Colonic mucosa (tissue), 4 donors: ENCODE measurements around the gene TGFBR2. TPM values are rescaled to one million over a fixed set of nuclear protein-coding genes. Genes with fewer than 3 reads are reported as not detected.

Experiments used
- DNase-seq: peaks from one replicate; pipeline ENCODE4 v3.0.0-alpha.2; 2020
- H3K27ac ChIP-seq: fragments of 200-600 bp; one replicate; pipeline ENCODE4 v1.8.0; 2021
- H3K27me3 ChIP-seq: fragments of 200-600 bp; one replicate; pipeline ENCODE4 v1.8.0; 2021
- H3K36me3 ChIP-seq: fragments of 200-600 bp; one replicate; pipeline ENCODE4 v1.8.0; 2021
- H3K4me1 ChIP-seq: fragments of 200-600 bp; one replicate; pipeline ENCODE4 v1.8.0; 2021; ENCODE audit warnings: mild to moderate bottlenecking
- H3K4me3 ChIP-seq: fragments of 200-600 bp; one replicate; pipeline ENCODE4 v1.8.0; 2021
- H3K9ac ChIP-seq, 2 donors: one replicate each; pipeline ENCODE4 v1.7.0; 2013; ENCODE audit warnings: control low read depth in 2 of 2, low read depth in 2 of 2, low read length in 2 of 2
- H3K9me3 ChIP-seq: fragments of 200-600 bp; one replicate; pipeline ENCODE4 v1.8.0; 2021
- CTCF ChIP-seq: fragments of 200-600 bp; IDR thresholded peaks from one replicate; pipeline ENCODE4 v1.8.0; 2022; ENCODE audit warnings: antibody characterized with exemption, mild to moderate bottlenecking
- intact Hi-C: fragments of 100-400 bp; cut with DNase I; formaldehyde crosslinking; loops from one replicate; pipeline ENCODE4 v1.14.1; 2022
- total RNA-seq, 2 donors: library from RNA; stranded (reverse); fragmentation: NEBNext Ultra II Directional in 1 of 2; extraction: Animal tissue kit (Norgen Biotek cat#: 25700) in 1 of 2; gene quantifications; one replicate each; pipeline ENCODE4 v1.2.1, GENCODE V29; 2021
- donor health status: healthy.
- donor health status: DM: no; HTN: no; CAD: no.
- donor health status: DM: no; HTN: no; CAD: no.

Gene TGFBR2
- 10 to 100 TPM; 32.4 to 53.5 TPM for total RNA-seq

GRCh38 chr3:30606301-30607031 lies at the start of gene TGFBR2:
TGFBR2 (plus strand) TSS chr3:30606601; CDS start chr3:30606884, 283 bp downstream.
- H3K4me3 ChIP-seq: peak within 1 kb of the TSS; percentile 89
- peak within 1 kb of the TSS; percentile 99 for H3K27ac ChIP-seq
- no peaks in the 10 kb centered on the region for H3K36me3 ChIP-seq
- TF ChIP-seq CTCF: no peak
- H3K9ac ChIP-seq: peak within 1 kb of the TSS; percentile 76 to 98
- H3K27me3 ChIP-seq: no peaks in the 10 kb centered on the region
- no peaks in the 10 kb centered on the region for H3K4me1 ChIP-seq
- H3K9me3 ChIP-seq: no peaks in the 10 kb centered on the region
- intact Hi-C loops: no loop called here
- peak; percentile 93 for DNase-seq

- no peak overlapping the region for H3K9ac ChIP-seq
- no peak for DNase-seq
- intact Hi-C loops: no loop called here
- H3K4me3 ChIP-seq: no peak overlapping the region
- no peaks in the 10 kb centered on the region for H3K27me3 ChIP-seq
- H3K9me3 ChIP-seq: no peaks in the 10 kb centered on the region
- no peaks in the 10 kb centered on the region for H3K36me3 ChIP-seq
- no peaks in the 10 kb centered on the region for H3K4me1 ChIP-seq
- TF ChIP-seq CTCF: no peak
- no peak overlapping the region for H3K27ac ChIP-seq
These were observed 48.6 kb upstream of the TGFBR2 start for GRCh38 chr3:30557746-30558303.

- H3K27me3 ChIP-seq: no peaks in the 10 kb centered on the region
- H3K9ac ChIP-seq: no peak overlapping the region
- TF ChIP-seq CTCF: no peak
- H3K4me3 ChIP-seq: no peak overlapping the region
- intact Hi-C loops: no loop called here
- no peak overlapping the region for H3K27ac ChIP-seq
- no peaks in the 10 kb centered on the region for H3K4me1 ChIP-seq
- no peaks in the 10 kb centered on the region for H3K9me3 ChIP-seq
- no peaks in the 10 kb centered on the region for H3K36me3 ChIP-seq
- no peak for DNase-seq
These were observed 42.4 kb upstream of the TGFBR2 start for GRCh38 chr3:30563956-30564355.

GRCh38 chr3:30567139-30567753 lies 39.2 kb upstream of the TGFBR2 start:
- intact Hi-C loops: no loop called here
- no peaks in the 10 kb centered on the region for H3K4me1 ChIP-seq
- no peak for TF ChIP-seq CTCF

GRCh38 chr3:30576946-30577345 lies 29.5 kb upstream of the TGFBR2 start:
- Histone ChIP-seq H3K36me3 (no peaks in the 10 kb centered on the region), H3K4me3 (no peak overlapping the region), H3K4me1 (no peaks in the 10 kb centered on the region), H3K9me3 (no peaks in the 10 kb centered on the region), H3K9ac (no peak overlapping the region), H3K27ac (no peak overlapping the region), H3K27me3 (no peaks in the 10 kb centered on the region)
- DNase-seq: no peak
- intact Hi-C loops: no loop called here
- TF ChIP-seq CTCF: no peak

More at GRCh38 chr3:30567139-30567753, 39.2 kb upstream of the TGFBR2 start:
- no peaks in the 10 kb centered on the region for H3K27me3 ChIP-seq
- H3K36me3 ChIP-seq: no peaks in the 10 kb centered on the region
- no peak for DNase-seq
- no peaks in the 10 kb centered on the region for H3K9me3 ChIP-seq
- no peak overlapping the region for H3K27ac ChIP-seq
- no peak overlapping the region for H3K4me3 ChIP-seq
- H3K9ac ChIP-seq: no peak overlapping the region
